H9 (cell line): ENCODE results near the gene EVI5. TPM values are rescaled to one million over a fixed set of nuclear protein-coding genes. Genes with fewer than 3 reads are reported as not detected.

Experiments used
- DNase-seq: peaks from one replicate; pipeline ENCODE4 v3.0.0-alpha.2; 2017
- H2AFZ ChIP-seq: one replicate; pipeline ENCODE4 v1.6.1; 2013; ENCODE audit warnings: mild to moderate bottlenecking, low read length, control low read depth, moderate library complexity
- H2AK5ac ChIP-seq: 2 replicates; pipeline ENCODE4 v1.6.1; 2013; ENCODE audit warnings: low read length, control low read depth, mixed read lengths; ENCODE audit not compliant: insufficient read length
- H2BK120ac ChIP-seq: one replicate; pipeline ENCODE4 v1.6.1; 2013; ENCODE audit warnings: low read depth, mild to moderate bottlenecking, low read length, control low read depth, inconsistent platforms; ENCODE audit not compliant: poor library complexity, severe bottlenecking
- H2BK12ac ChIP-seq: 2 replicates; pipeline ENCODE4 v1.6.1; 2013; ENCODE audit warnings: low read length, control low read depth, mixed read lengths, low read depth; ENCODE audit not compliant: insufficient read length
- H2BK15ac ChIP-seq: 2 replicates; pipeline ENCODE4 v1.6.1; 2013; ENCODE audit warnings: low read depth, low read length, control low read depth
- H2BK20ac ChIP-seq: one replicate; pipeline ENCODE4 v1.6.1; 2013; ENCODE audit warnings: low read depth, mild to moderate bottlenecking, low read length, control low read depth, inconsistent platforms; ENCODE audit not compliant: poor library complexity, severe bottlenecking
- H2BK5ac ChIP-seq: 2 replicates; pipeline ENCODE4 v1.6.1; 2013; ENCODE audit warnings: low read length, control low read depth, mixed read lengths; ENCODE audit not compliant: insufficient read length
- H3K14ac ChIP-seq: 2 replicates; pipeline ENCODE4 v1.6.1; 2013; ENCODE audit warnings: low read length, control low read depth; ENCODE audit not compliant: insufficient read depth
- H3K18ac ChIP-seq: 2 replicates; pipeline ENCODE4 v1.6.1; 2013; ENCODE audit warnings: low read depth, mild to moderate bottlenecking, mixed read lengths, low read length, control low read depth; ENCODE audit not compliant: insufficient read length
- H3K23ac ChIP-seq: 2 replicates; pipeline ENCODE4 v1.6.1; 2013; ENCODE audit warnings: low read length, control low read depth, mixed read lengths, low read depth; ENCODE audit not compliant: insufficient read length
- H3K23me2 ChIP-seq: 2 replicates; pipeline ENCODE4 v1.6.1; 2013; ENCODE audit warnings: low read depth, mild to moderate bottlenecking, mixed read lengths, low read length, control low read depth; ENCODE audit not compliant: insufficient read length, poor library complexity, severe bottlenecking
- H3K27ac ChIP-seq: 2 replicates; pipeline ENCODE4 v1.5.1; 2013; ENCODE audit warnings: low read length, control low read depth, mixed read lengths, low read depth; ENCODE audit not compliant: insufficient read length
- H3K27me3 ChIP-seq: 2 replicates; pipeline ENCODE4 v1.6.1; 2013; ENCODE audit warnings: low read length, control low read depth, inconsistent platforms; ENCODE audit not compliant: insufficient read depth
- H3K4ac ChIP-seq: 2 replicates; pipeline ENCODE4 v1.6.1; 2013; ENCODE audit warnings: low read depth, mild to moderate bottlenecking, control low read depth, inconsistent platforms, low read length, moderate library complexity
- H3K4me1 ChIP-seq: 2 replicates; pipeline ENCODE4 v1.6.1; 2013; ENCODE audit warnings: low read length, control low read depth, inconsistent platforms; ENCODE audit not compliant: insufficient read depth
- H3K4me2 ChIP-seq: 2 replicates; pipeline ENCODE4 v1.6.1; 2013; ENCODE audit warnings: low read length, control low read depth, mixed read lengths; ENCODE audit not compliant: insufficient read length, insufficient read depth
- H3K56ac ChIP-seq: 2 replicates; pipeline ENCODE4 v1.6.1; 2013; ENCODE audit warnings: low read depth, mild to moderate bottlenecking, mixed read lengths, low read length, control low read depth; ENCODE audit not compliant: insufficient read length
- H3K79me1 ChIP-seq: 2 replicates; pipeline ENCODE4 v1.6.1; 2013; ENCODE audit warnings: low read depth, mild to moderate bottlenecking, moderate library complexity, low read length, control low read depth, inconsistent platforms; ENCODE audit not compliant: insufficient read depth, poor library complexity, severe bottlenecking
- H3K79me2 ChIP-seq: 2 replicates; pipeline ENCODE4 v1.6.1; 2013; ENCODE audit warnings: low read length, control low read depth, inconsistent platforms; ENCODE audit not compliant: insufficient read depth
- H3K9ac ChIP-seq: 2 replicates; pipeline ENCODE4 v1.6.1; 2013; ENCODE audit warnings: low read length, control low read depth, mixed read lengths; ENCODE audit not compliant: insufficient read length; ENCODE audit errors: extremely low read depth
- H3K9me3 ChIP-seq: one replicate; pipeline ENCODE4 v1.6.1; 2013; ENCODE audit warnings: low read depth, low read length, inconsistent platforms; ENCODE audit not compliant: control insufficient read depth
- H3T11ph ChIP-seq: one replicate; pipeline ENCODE4 v1.6.1; 2013; ENCODE audit warnings: mild to moderate bottlenecking, low read length, control low read depth, inconsistent platforms
- H4K20me1 ChIP-seq: one replicate; pipeline ENCODE4 v1.6.1; 2013; ENCODE audit not compliant: control insufficient read depth, insufficient read length, insufficient read depth
- H4K5ac ChIP-seq: 2 replicates; pipeline ENCODE4 v1.6.1; 2013; ENCODE audit warnings: low read depth, mild to moderate bottlenecking, mixed read lengths, low read length, control low read depth; ENCODE audit not compliant: insufficient read length
- H4K8ac ChIP-seq: replicated peaks from 2 replicates; pipeline ENCODE4 v1.6.1; 2013; ENCODE audit warnings: low read length, control low read depth, mixed read lengths, low read depth; ENCODE audit not compliant: insufficient read length
- H4K91ac ChIP-seq: 2 replicates; pipeline ENCODE4 v1.6.1; 2013; ENCODE audit warnings: low read depth, mild to moderate bottlenecking, moderate library complexity, mixed read lengths, low read length, control low read depth; ENCODE audit not compliant: insufficient read length
- H3K27ac Mint-ChIP-seq, 3 experiments: 2 replicates in 2 of 3; 3 replicates in 1 of 3; pipeline ENCODE4 v1.8.0; 2020 to 2021; ENCODE audit warnings: mixed read lengths in 3 of 3, mild to moderate bottlenecking in 1 of 3, moderate library complexity in 1 of 3
- H3K27me3 Mint-ChIP-seq: 2 replicates; pipeline ENCODE4 v1.8.0; 2021; ENCODE audit warnings: low read depth, mild to moderate bottlenecking, moderate library complexity, mixed read lengths
- H3K36me3 Mint-ChIP-seq, 3 experiments: 2 replicates in 2 of 3; 3 replicates in 1 of 3; pipeline ENCODE4 v1.8.0; 2020 to 2021; ENCODE audit warnings: low read depth in 3 of 3, mixed read lengths in 3 of 3; ENCODE audit not compliant: insufficient read depth in 1 of 3
- H3K4me1 Mint-ChIP-seq, 2 experiments: 2 replicates each; pipeline ENCODE4 v1.8.0; 2020; ENCODE audit warnings: mixed read lengths in 2 of 2
- H3K4me3 Mint-ChIP-seq, 2 experiments: 2 replicates in 1 of 2; 3 replicates in 1 of 2; pipeline ENCODE4 v1.8.0; 2020 to 2021; ENCODE audit warnings: mild to moderate bottlenecking in 2 of 2, mixed read lengths in 2 of 2, moderate library complexity in 1 of 2
- H3K9me3 Mint-ChIP-seq, 2 experiments: 2 replicates in 1 of 2; 3 replicates in 1 of 2; pipeline ENCODE4 v1.8.0; 2020; ENCODE audit warnings: mild to moderate bottlenecking in 2 of 2, mixed read lengths in 2 of 2, moderate library complexity in 1 of 2
- WGBS: extraction: QIAGEN DNeasy Blood & Tissue Kit; methylation state at CpG from one replicate; pipeline ENCODE4 v1.1.7; 2013; ENCODE audit warnings: missing lambda C conversion rate, low lambda C conversion rate, mixed read lengths; ENCODE audit not compliant: insufficient read length; ENCODE audit errors: extremely low coverage; 5-methylcytosine and 5-hydroxymethylcytosine counted together
- total RNA-seq: library from RNA; stranded (reverse); gene quantifications from 2 replicates; pipeline ENCODE4 v1.2.1, GENCODE V29; 2021
- TF ChIP-seq, protein P1 (sequence below): fragments of 200-600 bp; sonication (generic); conservative IDR thresholded peaks from 3 replicates; pipeline ENCODE4 v1.8.0; 2021; ENCODE audit warnings: antibody characterized with exemption, mild to moderate bottlenecking

The EVI5 gene
- total RNA-seq, 1 experiment from 2014 or later, result 9.7 TPM

DNA sequence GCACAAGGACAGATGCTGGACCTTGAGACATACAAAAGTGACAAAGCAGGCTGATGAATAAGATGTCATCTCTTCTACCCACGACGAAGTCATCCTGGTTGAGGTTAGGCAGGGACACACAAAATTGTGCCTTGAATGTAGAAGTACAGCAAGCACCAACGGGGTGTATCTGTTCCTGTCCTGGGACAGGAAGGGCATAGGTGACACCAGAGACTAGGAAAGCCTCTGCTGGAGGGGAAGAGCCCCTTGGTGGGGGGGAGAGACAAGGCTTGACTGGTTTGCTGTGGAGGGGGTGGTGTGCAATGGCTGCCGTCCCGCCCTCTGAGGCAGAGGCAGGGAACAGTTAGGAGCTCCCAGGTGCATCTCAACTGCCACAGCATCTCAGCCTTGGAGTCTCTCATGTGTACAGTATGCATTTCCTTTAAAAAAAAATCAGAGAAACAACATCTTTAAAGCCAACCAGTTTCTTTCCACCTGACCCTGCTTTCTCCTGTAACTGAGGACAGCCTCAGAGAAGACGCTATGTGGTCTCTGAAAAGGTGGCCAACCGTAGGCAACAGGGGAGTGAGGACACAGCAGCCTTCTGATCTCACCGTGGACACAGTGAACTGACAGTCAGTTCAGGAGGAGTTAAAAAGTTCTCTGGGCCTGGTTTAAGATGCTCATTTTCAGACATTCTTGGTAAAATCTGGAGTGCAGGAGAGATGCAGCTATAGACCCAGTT, 280.5 kb downstream of the EVI5 start:
- H3K56ac ChIP-seq, result no peak overlapping the region
- no peak overlapping the region for H2BK20ac ChIP-seq
- H3K23me2 ChIP-seq, result no peaks in the 10 kb centered on the region
- no peak overlapping the region for H3K18ac ChIP-seq
- Mint-ChIP-seq H3K4me3 (no peak overlapping the region), H3K9me3 (no peaks in the 10 kb centered on the region; a peak in 1 of 5 replicates), H3K27ac (peak overlapping the region in 1 of 3 experiments; percentile 68; a peak in 1 of 7 replicates), H3K36me3 (0 out of 7 replicates have a peak, but pooled peaks cover 0 to 1% (median 0%) of the 10 kb centered on the region in 3 experiments), H3K4me1 (no peaks in the 10 kb centered on the region), H3K27me3 (no peaks in the 10 kb centered on the region)
- TF ChIP-seq, protein P1, sequence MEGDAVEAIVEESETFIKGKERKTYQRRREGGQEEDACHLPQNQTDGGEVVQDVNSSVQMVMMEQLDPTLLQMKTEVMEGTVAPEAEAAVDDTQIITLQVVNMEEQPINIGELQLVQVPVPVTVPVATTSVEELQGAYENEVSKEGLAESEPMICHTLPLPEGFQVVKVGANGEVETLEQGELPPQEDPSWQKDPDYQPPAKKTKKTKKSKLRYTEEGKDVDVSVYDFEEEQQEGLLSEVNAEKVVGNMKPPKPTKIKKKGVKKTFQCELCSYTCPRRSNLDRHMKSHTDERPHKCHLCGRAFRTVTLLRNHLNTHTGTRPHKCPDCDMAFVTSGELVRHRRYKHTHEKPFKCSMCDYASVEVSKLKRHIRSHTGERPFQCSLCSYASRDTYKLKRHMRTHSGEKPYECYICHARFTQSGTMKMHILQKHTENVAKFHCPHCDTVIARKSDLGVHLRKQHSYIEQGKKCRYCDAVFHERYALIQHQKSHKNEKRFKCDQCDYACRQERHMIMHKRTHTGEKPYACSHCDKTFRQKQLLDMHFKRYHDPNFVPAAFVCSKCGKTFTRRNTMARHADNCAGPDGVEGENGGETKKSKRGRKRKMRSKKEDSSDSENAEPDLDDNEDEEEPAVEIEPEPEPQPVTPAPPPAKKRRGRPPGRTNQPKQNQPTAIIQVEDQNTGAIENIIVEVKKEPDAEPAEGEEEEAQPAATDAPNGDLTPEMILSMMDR, result no peak
- WGBS, result no CpG with 5 or more reads among the region's 8 CpGs
- H3K27me3 ChIP-seq, result no peaks in the 10 kb centered on the region
- no peak overlapping the region for H2AK5ac ChIP-seq
- no peak overlapping the region for H3K27ac ChIP-seq
- H4K5ac ChIP-seq, result no peak overlapping the region
- no peak overlapping the region for H2BK120ac ChIP-seq
- no peak overlapping the region for H3K9ac ChIP-seq
- H3T11ph ChIP-seq, result no peak overlapping the region
- H3K79me2 ChIP-seq, result no peaks in the 10 kb centered on the region
- no peak overlapping the region for H2BK5ac ChIP-seq
- H4K91ac ChIP-seq, result no peak overlapping the region
- no peak overlapping the region for H4K8ac ChIP-seq
- no peak for DNase-seq
- H2AFZ ChIP-seq, result no peak overlapping the region
- no peaks in the 10 kb centered on the region for H3K9me3 ChIP-seq
- H3K23ac ChIP-seq, result no peak overlapping the region
- no peaks in the 10 kb centered on the region for H4K20me1 ChIP-seq
- no peak overlapping the region for H2BK15ac ChIP-seq
- no peak overlapping the region for H3K4me2 ChIP-seq
- no peaks in the 10 kb centered on the region for H3K79me1 ChIP-seq
- no peak overlapping the region for H3K14ac ChIP-seq
- no peaks in the 10 kb centered on the region; the same call in 1 of the 2 replicates for H3K4me1 ChIP-seq
- no peak overlapping the region for H3K4ac ChIP-seq
- H2BK12ac ChIP-seq, result no peak overlapping the region
